HepG2 (cell line): Measurements from ENCODE around the gene EMC9. TPM values are rescaled to one million over a fixed set of nuclear protein-coding genes. Genes with fewer than 3 reads are reported as not detected.
A peak's percentile ranks its signal among the peaks of the same experiment; 100 is the strongest.

ENCODE experiments used
- ATAC-seq: fragments of 200-7000 bp; cut with Tn5 transposase; 3 replicates; pipeline ENCODE4 v1.9.1; 2020; ENCODE audit warnings: mild to moderate bottlenecking, moderate library complexity
- BruUV-seq: library from RNA; stranded (reverse); fragments of 400-500 nt; replicated peaks from 2 replicates; lab custom pipeline; 2021; lab: Mats Ljungman, UMichigan
- CTCF ChIA-PET: fragments of 300-600 bp; formaldehyde crosslinking; extraction: SDS; loops from one replicate; lab custom pipeline; 2021; ENCODE audit warnings: low total read pairs, inconsistent platforms, low intra/inter-chr PET ratio; lab: Yijun Ruan, JAX
- POLR2A ChIA-PET: fragments of 350-600 bp; sonication (Branson Sonifier 250); formaldehyde crosslinking; loops from one replicate; lab custom pipeline; 2020; ENCODE audit warnings: antibody characterized with exemption, inconsistent platforms; lab: Yijun Ruan, JAX
- DNase-seq: peaks from one replicate; pipeline ENCODE4 v3.0.0-alpha.2; 2015; ENCODE audit warnings: low spot score
- FAIRE-seq: peaks from 3 replicates; lab custom pipeline; 2011; peaks lifted over from hg19 to GRCh38; lab: Jason Lieb, UNC
- H2AFZ ChIP-seq: one replicate; pipeline ENCODE4 v1.6.1; 2011; ENCODE audit warnings: low read length, inconsistent platforms
- H3K27ac ChIP-seq: fragments of 300-600 bp; 3 replicates; pipeline ENCODE4 v1.8.0; 2011; ENCODE audit warnings: mixed run types, mild to moderate bottlenecking, mixed read lengths, low read length, inconsistent platforms; ENCODE audit not compliant: insufficient read depth; ENCODE audit errors: extremely low read length
- H3K27me3 ChIP-seq, 2 experiments: fragments of 200-600 bp in 1 of 2; 2 replicates in 1 of 2; 3 replicates in 1 of 2; pipeline versions ENCODE4 v1.6.0 to v1.8.0; 2011; ENCODE audit warnings: low read length in 2 of 2, mild to moderate bottlenecking in 2 of 2, moderate library complexity in 2 of 2, inconsistent platforms in 1 of 2; ENCODE audit not compliant: insufficient read depth in 2 of 2, control insufficient read depth in 1 of 2
- H3K36me3 ChIP-seq, 2 experiments: fragments of 200-600 bp in 1 of 2; replicated peaks in 1 of 2; 2 replicates in 1 of 2; 3 replicates in 1 of 2; pipeline versions ENCODE4 v1.5.1 to v1.8.0; 2011; ENCODE audit warnings: low read length in 2 of 2, inconsistent platforms in 1 of 2; ENCODE audit not compliant: insufficient read depth in 2 of 2, control insufficient read depth in 1 of 2
- H3K4me1 ChIP-seq: 2 replicates; pipeline ENCODE4 v1.5.1; 2012; ENCODE audit warnings: low read length, inconsistent platforms; ENCODE audit not compliant: insufficient read depth
- H3K4me2 ChIP-seq: 2 replicates; pipeline ENCODE4 v1.6.0; 2011; ENCODE audit warnings: low read depth, low read length, inconsistent platforms
- H3K4me3 ChIP-seq, 3 experiments: fragments of 200-600 bp in 1 of 3; sonication (generic), shearing (Covaris generic) in 1 of 3; replicated peaks in 1 of 3; 2 replicates each; pipeline ENCODE4 v1.5.1; 2011 to 2016; ENCODE audit warnings: low read length in 3 of 3, inconsistent platforms in 2 of 3, low read depth in 2 of 3, mild to moderate bottlenecking in 2 of 3, control low read depth in 1 of 3, mixed read lengths in 1 of 3; ENCODE audit not compliant: insufficient read depth in 1 of 3
- H3K79me2 ChIP-seq: one replicate; pipeline ENCODE4 v1.6.1; 2011; ENCODE audit warnings: low read length, inconsistent platforms; ENCODE audit not compliant: insufficient read depth
- H3K9ac ChIP-seq: 2 replicates; pipeline ENCODE4 v1.6.0; 2011; ENCODE audit warnings: mild to moderate bottlenecking, low read depth, low read length, inconsistent platforms; ENCODE audit not compliant: insufficient read depth
- H3K9me3 ChIP-seq: 2 replicates; pipeline ENCODE4 v1.5.1; 2012; ENCODE audit warnings: mild to moderate bottlenecking, low read length
- H4K20me1 ChIP-seq: 2 replicates; pipeline ENCODE4 v1.6.0; 2011; ENCODE audit warnings: inconsistent platforms, mild to moderate bottlenecking, low read length, moderate library complexity; ENCODE audit not compliant: insufficient read depth
- AGO2 ChIP-seq: fragments of 200-400 bp; formaldehyde crosslinking; optimal IDR thresholded peaks from 2 replicates; pipeline ENCODE3; 2017; ENCODE audit warnings: mild to moderate bottlenecking, low read depth, low read length, moderate library complexity
- CHD2 ChIP-seq: IDR thresholded peaks from 2 replicates; pipeline ENCODE4 v1.6.1; 2011; ENCODE audit warnings: low read depth, low read length, improper control_type of control experiment
- HCFC1 ChIP-seq: fragments of 150-350 bp; IDR thresholded peaks from 2 replicates; pipeline ENCODE4 v1.6.1; 2014; ENCODE audit warnings: low read depth, low read length
- RBFOX2 ChIP-seq: fragments of 200-400 bp; formaldehyde crosslinking; IDR thresholded peaks from 2 replicates; pipeline ENCODE4 v1.6.1; 2017; ENCODE audit warnings: low read depth, mild to moderate bottlenecking, low read length
- U2AF2 ChIP-seq: fragments of 200-400 bp; formaldehyde crosslinking; IDR thresholded peaks from 2 replicates; pipeline ENCODE4 v1.6.1; 2017; ENCODE audit warnings: low read depth, mild to moderate bottlenecking, low read length
- ZNF530 ChIP-seq: sonication (generic); formaldehyde crosslinking; IDR thresholded peaks from 2 replicates; pipeline ENCODE4 v1.5.0; 2020; ENCODE audit warnings: low read depth, mild to moderate bottlenecking, missing genetic modification reagents
- ZNF768 ChIP-seq: sonication (generic); formaldehyde crosslinking; IDR thresholded peaks from 2 replicates; pipeline ENCODE4 v1.4.0; 2020; ENCODE audit warnings: missing genetic modification reagents
- whole genome bisulfite sequencing: methylation state at CpG from one replicate; pipeline ENCODE4 v1.1.6; 2017; ENCODE audit warnings: low lambda C conversion rate; 5-methylcytosine and 5-hydroxymethylcytosine counted together
- in situ Hi-C: cut with HindIII; loops from 2 replicates; pipeline ENCODE4 v1.10.0; 2017; ENCODE audit warnings: low pct_unique_long_range_greater_than_20kb; ENCODE audit not compliant: extremely low pct_ligation_motif_present
- intact Hi-C: fragments of 100-400 bp; cut with micrococcal nuclease; formaldehyde crosslinking; loops from one replicate; pipeline ENCODE4 v1.10.0; 2022; ENCODE audit not compliant: unreplicated experiment
- polyA plus RNA-seq, 8 experiments: library from polyadenylated mRNA; depleted of rRNA in 3 of 8; stranded (reverse) in 7 of 8; unstranded in 1 of 8; fragments of >200 nt; fragmentation: Illumina TruSeq in 4 of 8; extraction: Trizol in 4 of 8; gene quantifications; 2 replicates each; pipeline versions ENCODE4 v1.2.1 to v1.2.3, GENCODE V29; 2011 to 2016; ENCODE audit warnings: low read depth in 4 of 8, missing spikeins in 1 of 8, mixed read lengths in 1 of 8; ENCODE audit not compliant: insufficient read depth in 1 of 8
- total RNA-seq, 5 experiments: library from RNA; depleted of rRNA; stranded (reverse); fragments of >200 nt; fragmentation: Illumina TruSeq; extraction: Trizol; gene quantifications; 2 replicates each; pipeline ENCODE4 v1.2.3, GENCODE V29; 2016; ENCODE audit warnings: low read depth in 1 of 5
- TF ChIP-seq, protein P1 (sequence below): sonication (generic); formaldehyde crosslinking; IDR thresholded peaks from 2 replicates; pipeline ENCODE4; 2020; ENCODE audit warnings: missing genetic modification reagents, mild to moderate bottlenecking, borderline replicate concordance
- TF ChIP-seq, protein P2 (sequence below): sonication (generic); IDR thresholded peaks from 2 replicates; pipeline ENCODE4 v1.6.1; 2016; ENCODE audit warnings: low read depth, borderline replicate concordance

EMC9 gene
- total and polyA plus RNA-seq, 2 of the 13 experiments (the other 11 are each of a cell fraction or from before 2014, with no cell fraction given) = 60.5 to 78.7 TPM

DNA sequence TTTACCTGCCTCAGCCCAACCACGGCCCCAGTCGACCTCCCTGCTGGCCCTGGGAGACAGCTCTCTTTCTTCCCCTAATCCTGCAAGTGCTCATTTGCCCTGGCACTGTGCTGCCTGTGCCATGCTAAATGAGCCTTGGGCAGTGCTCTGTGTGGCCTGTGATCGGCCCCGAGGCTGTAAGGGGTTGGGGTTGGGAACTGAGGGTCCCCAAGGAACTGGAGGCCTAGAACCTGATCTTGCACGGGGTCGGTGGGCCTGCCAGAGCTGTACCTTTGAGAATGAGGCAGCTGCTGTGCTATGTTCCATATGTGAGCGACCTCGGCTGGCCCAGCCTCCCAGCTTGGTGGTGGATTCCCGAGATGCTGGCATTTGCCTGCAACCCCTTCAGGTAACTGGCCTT lies 8.7 kb upstream of the EMC9 start:
- WGBS = 96% methylated on average over 9 of the region's 9 CpGs
- in situ Hi-C loops = no loop called here
- FAIRE-seq (no peak), ATAC-seq (no peak), DNase-seq (no peak)
- H3K4me1 ChIP-seq = peaks cover 31% of the 10 kb centered on the region
- no peak overlapping the region for H2AFZ ChIP-seq
- CTCF ChIA-PET = no interaction called here
- POLR2A ChIA-PET = interaction anchor here (1.0 to 8.5 kb wide), 4 partner anchors 9 to 55 kb away, joined by 3 to 233 read pairs (median 102); partner anchors contain the start of genes DCAF11, EMC9, IRF9 and NRL
- no peak overlapping the region for H3K4me3 ChIP-seq
- no peak overlapping the region for H3K27ac ChIP-seq
- peaks cover 34% of the 10 kb centered on the region for H3K79me2 ChIP-seq
- peak; percentile 9; the same call in 1 of the 2 replicates for TF ChIP-seq HCFC1
- TF ChIP-seq ZNF530 = no peak
- TF ChIP-seq, protein P1, sequence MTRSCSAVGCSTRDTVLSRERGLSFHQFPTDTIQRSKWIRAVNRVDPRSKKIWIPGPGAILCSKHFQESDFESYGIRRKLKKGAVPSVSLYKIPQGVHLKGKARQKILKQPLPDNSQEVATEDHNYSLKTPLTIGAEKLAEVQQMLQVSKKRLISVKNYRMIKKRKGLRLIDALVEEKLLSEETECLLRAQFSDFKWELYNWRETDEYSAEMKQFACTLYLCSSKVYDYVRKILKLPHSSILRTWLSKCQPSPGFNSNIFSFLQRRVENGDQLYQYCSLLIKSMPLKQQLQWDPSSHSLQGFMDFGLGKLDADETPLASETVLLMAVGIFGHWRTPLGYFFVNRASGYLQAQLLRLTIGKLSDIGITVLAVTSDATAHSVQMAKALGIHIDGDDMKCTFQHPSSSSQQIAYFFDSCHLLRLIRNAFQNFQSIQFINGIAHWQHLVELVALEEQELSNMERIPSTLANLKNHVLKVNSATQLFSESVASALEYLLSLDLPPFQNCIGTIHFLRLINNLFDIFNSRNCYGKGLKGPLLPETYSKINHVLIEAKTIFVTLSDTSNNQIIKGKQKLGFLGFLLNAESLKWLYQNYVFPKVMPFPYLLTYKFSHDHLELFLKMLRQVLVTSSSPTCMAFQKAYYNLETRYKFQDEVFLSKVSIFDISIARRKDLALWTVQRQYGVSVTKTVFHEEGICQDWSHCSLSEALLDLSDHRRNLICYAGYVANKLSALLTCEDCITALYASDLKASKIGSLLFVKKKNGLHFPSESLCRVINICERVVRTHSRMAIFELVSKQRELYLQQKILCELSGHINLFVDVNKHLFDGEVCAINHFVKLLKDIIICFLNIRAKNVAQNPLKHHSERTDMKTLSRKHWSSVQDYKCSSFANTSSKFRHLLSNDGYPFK (CRISPR knock-in tag) = 0 out of 2 replicates have a peak, but pooled peaks have one; percentile 10
- 0 out of 2 replicates have a peak, but pooled peaks have one; percentile 17 for TF ChIP-seq RBFOX2
- TF ChIP-seq, protein P2, sequence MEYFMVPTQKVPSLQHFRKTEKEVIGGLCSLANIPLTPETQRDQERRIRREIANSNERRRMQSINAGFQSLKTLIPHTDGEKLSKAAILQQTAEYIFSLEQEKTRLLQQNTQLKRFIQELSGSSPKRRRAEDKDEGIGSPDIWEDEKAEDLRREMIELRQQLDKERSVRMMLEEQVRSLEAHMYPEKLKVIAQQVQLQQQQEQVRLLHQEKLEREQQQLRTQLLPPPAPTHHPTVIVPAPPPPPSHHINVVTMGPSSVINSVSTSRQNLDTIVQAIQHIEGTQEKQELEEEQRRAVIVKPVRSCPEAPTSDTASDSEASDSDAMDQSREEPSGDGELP = no peak
- TF ChIP-seq CHD2 = 0 out of 2 replicates have a peak, but pooled peaks have one; percentile 25
- peak; percentile 27; the same call in 1 of the 2 replicates for TF ChIP-seq ZNF768 (CRISPR knock-in tag)
- peak; percentile 65 for TF ChIP-seq AGO2
- TF ChIP-seq U2AF2 = no peak
- H4K20me1 ChIP-seq = peaks cover 7% of the 10 kb centered on the region
- intact Hi-C loops = no loop called here
- H3K27me3 ChIP-seq = peaks cover 0 to 3% of the 10 kb centered on the region in 2 experiments; a peak in 1 of 5 replicates
- H3K9me3 ChIP-seq = no peaks in the 10 kb centered on the region
- peaks cover 36 to 44% of the 10 kb centered on the region in 2 experiments for H3K36me3 ChIP-seq
- no peak overlapping the region for H3K9ac ChIP-seq
- no peak overlapping the region for H3K4me2 ChIP-seq
- BruUV-seq = no TSS peak
